Mucosa of descending colon (tissue), 3 donors: ENCODE results near the gene MCFD2. TPM values are rescaled to one million over a fixed set of nuclear protein-coding genes. Genes with fewer than 3 reads are reported as not detected.

Experiments
- ATAC-seq: fragments of 200-7000 bp; cut with Tn5 transposase; one replicate; pipeline ENCODE4 v1.9.1; 2020; ENCODE audit warnings: mild to moderate bottlenecking, moderate library complexity
- DNase-seq, 3 donors: peaks; one replicate each; pipeline ENCODE4 v3.0.0-alpha.2; 2020
- H3K36me3 ChIP-seq: fragments of 200-600 bp; one replicate; pipeline ENCODE4 v1.8.0; 2021; ENCODE audit warnings: low read depth, mild to moderate bottlenecking
- H3K4me1 ChIP-seq: fragments of 200-600 bp; one replicate; pipeline ENCODE4 v1.8.0; 2021; ENCODE audit warnings: low read depth, mild to moderate bottlenecking
- H3K4me3 ChIP-seq: fragments of 200-600 bp; one replicate; pipeline ENCODE4 v1.8.0; 2021; ENCODE audit warnings: mild to moderate bottlenecking
- H3K9me3 ChIP-seq: fragments of 200-600 bp; one replicate; pipeline ENCODE4 v1.8.0; 2021; ENCODE audit warnings: mild to moderate bottlenecking
- intact Hi-C, 2 donors: fragments of 100-400 bp; cut with DNase I in 1 of 2; cut with micrococcal nuclease in 1 of 2; formaldehyde crosslinking; loops; one replicate each; pipeline versions ENCODE4 v1.11.0 to v1.11.1; 2022; cut with DNase I, micrococcal nuclease
- total RNA-seq, 3 donors: library from RNA; stranded (reverse); fragmentation: NEBNext Ultra II Directional in 2 of 3; extraction: Animal tissue kit (Norgen Biotek cat#: 25700) in 2 of 3; gene quantifications; one replicate each; pipeline versions ENCODE4 v1.2.1 to v1.2.4, GENCODE V29; 2021 to 2023
- TF ChIP-seq, protein P1 (sequence below): fragments of 200-600 bp; IDR thresholded peaks from one replicate; pipeline ENCODE4 v1.8.0; 2022; ENCODE audit warnings: antibody characterized with exemption, mild to moderate bottlenecking
- donor health status: DM: no; HTN: no; CAD: no; lungs with moderate emphysema.
- donor health status: DM: no; HTN: no; CAD: no.
- donor health status: DM: no; HTN: yes; CAD: no.

The MCFD2 gene
- total RNA-seq, 3 donors from 2014 or later: 34.7 to 77.3 (median 49.5) TPM

DNA sequence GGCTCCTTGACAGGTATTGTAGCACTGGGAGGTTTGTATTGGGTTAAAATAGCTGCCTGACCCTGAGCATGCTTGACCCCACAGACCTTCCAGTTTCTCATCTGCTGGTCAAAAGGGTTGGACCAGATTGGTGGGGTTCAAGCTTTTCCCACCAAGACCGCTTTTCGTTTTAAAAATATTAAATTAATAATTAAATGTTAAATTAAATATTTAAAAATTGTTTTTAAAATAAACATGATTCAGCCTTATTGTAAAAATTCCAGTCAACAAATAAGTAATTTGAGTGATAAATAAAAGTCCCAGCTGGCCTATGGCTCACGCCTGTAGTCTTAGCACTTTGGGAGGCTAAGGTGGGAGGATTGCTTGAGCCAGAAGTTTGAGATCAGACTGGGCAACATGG is 36.6 kb upstream of the MCFD2 start:
- no peak for ATAC-seq
- TF ChIP-seq, protein P1, sequence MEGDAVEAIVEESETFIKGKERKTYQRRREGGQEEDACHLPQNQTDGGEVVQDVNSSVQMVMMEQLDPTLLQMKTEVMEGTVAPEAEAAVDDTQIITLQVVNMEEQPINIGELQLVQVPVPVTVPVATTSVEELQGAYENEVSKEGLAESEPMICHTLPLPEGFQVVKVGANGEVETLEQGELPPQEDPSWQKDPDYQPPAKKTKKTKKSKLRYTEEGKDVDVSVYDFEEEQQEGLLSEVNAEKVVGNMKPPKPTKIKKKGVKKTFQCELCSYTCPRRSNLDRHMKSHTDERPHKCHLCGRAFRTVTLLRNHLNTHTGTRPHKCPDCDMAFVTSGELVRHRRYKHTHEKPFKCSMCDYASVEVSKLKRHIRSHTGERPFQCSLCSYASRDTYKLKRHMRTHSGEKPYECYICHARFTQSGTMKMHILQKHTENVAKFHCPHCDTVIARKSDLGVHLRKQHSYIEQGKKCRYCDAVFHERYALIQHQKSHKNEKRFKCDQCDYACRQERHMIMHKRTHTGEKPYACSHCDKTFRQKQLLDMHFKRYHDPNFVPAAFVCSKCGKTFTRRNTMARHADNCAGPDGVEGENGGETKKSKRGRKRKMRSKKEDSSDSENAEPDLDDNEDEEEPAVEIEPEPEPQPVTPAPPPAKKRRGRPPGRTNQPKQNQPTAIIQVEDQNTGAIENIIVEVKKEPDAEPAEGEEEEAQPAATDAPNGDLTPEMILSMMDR: no peak
- no peak for DNase-seq
- no peaks in the 10 kb centered on the region for H3K9me3 ChIP-seq
- H3K4me3 ChIP-seq: no peak overlapping the region
- H3K4me1 ChIP-seq: peaks cover 3% of the 10 kb centered on the region
- H3K36me3 ChIP-seq: peaks cover 6% of the 10 kb centered on the region
- intact Hi-C loops: no loop called here

- DNase-seq (no peak), ATAC-seq (no peak)
Measured at GRCh38 chr2:46951290-46952064, 35.9 kb upstream of the MCFD2 start.

GRCh38 chr2:46950314-46950713 is 34.7 kb upstream of the MCFD2 start:
- DNase-seq (no peak), ATAC-seq (no peak)
- no peaks in the 10 kb centered on the region for H3K9me3 ChIP-seq
- no peak overlapping the region for H3K4me3 ChIP-seq
- TF ChIP-seq, protein P1: no peak
- no peaks in the 10 kb centered on the region for H3K36me3 ChIP-seq
- H3K4me1 ChIP-seq: peaks cover 15% of the 10 kb centered on the region
- intact Hi-C loops: no loop called here

More at GRCh38 chr2:46951290-46952064, 35.9 kb upstream of the MCFD2 start:
- H3K36me3 ChIP-seq: no peaks in the 10 kb centered on the region
- TF ChIP-seq, protein P1: no peak
- peaks cover 10% of the 10 kb centered on the region for H3K4me1 ChIP-seq
- no peaks in the 10 kb centered on the region for H3K9me3 ChIP-seq
- H3K4me3 ChIP-seq: no peak overlapping the region
- intact Hi-C loops: no loop called here

DNA sequence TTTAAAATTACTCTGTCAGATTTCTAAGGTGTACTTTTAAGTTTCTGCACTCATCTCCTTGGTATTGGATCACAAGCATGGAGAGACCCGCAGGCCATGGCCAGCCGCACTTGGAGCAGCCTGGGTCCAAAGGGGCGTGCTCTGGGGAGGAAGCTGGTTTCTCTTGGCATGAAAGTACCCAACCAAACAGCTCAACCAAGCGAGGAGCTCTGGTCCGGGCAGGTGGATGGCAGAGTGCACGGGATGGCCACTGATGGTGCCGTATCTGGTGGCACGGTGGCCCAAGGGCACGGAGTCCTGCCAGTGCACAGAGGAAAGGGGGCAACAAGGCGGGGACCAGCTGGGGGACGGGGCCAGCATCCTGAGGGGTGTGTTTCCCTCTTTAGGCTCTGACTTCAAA is 32.2 kb upstream of the MCFD2 start:
- TF ChIP-seq, protein P1: no peak
- Histone ChIP-seq H3K4me1 (peaks cover 15% of the 10 kb centered on the region), H3K36me3 (no peaks in the 10 kb centered on the region), H3K4me3 (no peak overlapping the region), H3K9me3 (no peaks in the 10 kb centered on the region)
- intact Hi-C loops: no loop called here
- DNase-seq (no peak), ATAC-seq (no peak)

DNA sequence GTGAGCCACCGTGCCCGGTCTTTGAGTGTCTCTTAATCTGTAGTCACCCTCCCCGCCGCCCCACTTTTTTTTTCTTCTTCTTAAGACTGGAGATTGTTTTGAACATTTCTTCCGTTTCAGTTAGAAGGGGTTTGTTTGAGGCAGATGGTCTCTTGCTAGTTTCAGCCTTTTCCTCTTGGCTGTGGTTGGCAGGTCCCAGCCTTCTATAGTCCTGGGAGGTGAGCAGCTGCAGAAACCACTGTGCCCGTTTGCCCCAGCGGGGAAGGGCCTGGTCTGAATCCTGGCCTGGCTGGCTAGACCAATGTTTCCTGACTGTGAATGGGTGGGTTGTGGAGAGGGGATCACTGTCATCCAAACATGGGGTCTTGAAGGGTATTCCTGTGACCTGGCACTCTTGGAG is 30.1 kb upstream of the MCFD2 start:
- peaks cover 21% of the 10 kb centered on the region for H3K4me1 ChIP-seq
- H3K36me3 ChIP-seq: no peaks in the 10 kb centered on the region
- DNase-seq: no peak
- no peak overlapping the region for H3K4me3 ChIP-seq
- TF ChIP-seq, protein P1: no peak
- intact Hi-C loops: no loop called here
- no peak for ATAC-seq
- no peaks in the 10 kb centered on the region for H3K9me3 ChIP-seq
